HG03520 (cell line): ENCODE results near the gene MMP3.

ENCODE experiments used
- ATAC-seq: cut with Tn5 transposase; IDR thresholded peaks from one replicate; pipeline ENCODE4 v1.9.1; 2021; ENCODE audit warnings: mild to moderate bottlenecking, moderate library complexity; ENCODE audit not compliant: unreplicated experiment

Gene MMP3

GRCh38 chr11:102792604-102793003 is 50.8 kb downstream of the MMP3 start:
- ATAC-seq: no peak

- ATAC-seq: no peak
These were observed 52.0 kb downstream of the MMP3 start for GRCh38 chr11:102791271-102792036.

- ATAC-seq: no peak
These were observed 54.9 kb downstream of the MMP3 start for GRCh38 chr11:102788334-102788995.
